ENCODE measurements around the gene TBC1D5. TPM values are rescaled to one million over a fixed set of nuclear protein-coding genes. Genes with fewer than 3 reads are reported as not detected.

Gene TBC1D5
- total RNA-seq, 3 donors from 2014 or later = 70.1 to 109 (median 90.1) TPM

- intact Hi-C loops (cut with DNase I; ENCODE audit: low total_unique reads) = no loop called here
Measured at GRCh38 chr3:17431004-17431403, 311.4 kb downstream of the TBC1D5 start.

GRCh38 chr3:17430582-17430981 is 311.8 kb downstream of the TBC1D5 start:
- Histone ChIP-seq H3K36me3 (no peaks in the 10 kb centered on the region), H3K4me1 (no peaks in the 10 kb centered on the region), H3K9me3 (no peaks in the 10 kb centered on the region), H3K27me3 (no peaks in the 10 kb centered on the region), H3K27ac (no peak overlapping the region), H3K4me3 (no peak overlapping the region)
- TF ChIP-seq POLR2AphosphoS5 (IDR thresholded peaks at IDR 0.05) (no peak), CTCF (IDR thresholded peaks at IDR 0.05) (no peak), POLR2A (IDR thresholded peaks at IDR 0.05) (no peak)
- intact Hi-C loops (cut with DNase I; ENCODE audit: low total_unique reads) = no loop called here
- no peak for DNase-seq (ENCODE audit: low spot score in 2 of 2)

More at GRCh38 chr3:17431004-17431403, 311.4 kb downstream of the TBC1D5 start:
- no peak for TF ChIP-seq POLR2A (IDR thresholded peaks at IDR 0.05)
- TF ChIP-seq CTCF (IDR thresholded peaks at IDR 0.05) = peak in 2 of 3 donors; percentile 19 to 42
- Histone ChIP-seq H3K27me3 (no peaks in the 10 kb centered on the region), H3K36me3 (no peaks in the 10 kb centered on the region), H3K4me1 (no peaks in the 10 kb centered on the region), H3K27ac (no peak overlapping the region), H3K4me3 (no peak overlapping the region), H3K9me3 (no peaks in the 10 kb centered on the region)
- DNase-seq (ENCODE audit: low spot score in 2 of 2) = no peak

- H3K36me3 ChIP-seq = no peaks in the 10 kb centered on the region
- no peak for TF ChIP-seq POLR2A (IDR thresholded peaks at IDR 0.05)
- TF ChIP-seq POLR2AphosphoS5 (IDR thresholded peaks at IDR 0.05) = no peak
- no peak for TF ChIP-seq CTCF (IDR thresholded peaks at IDR 0.05)
- DNase-seq (ENCODE audit: low spot score in 2 of 2) = no peak
- no peaks in the 10 kb centered on the region for H3K27me3 ChIP-seq
- no peak overlapping the region for H3K27ac ChIP-seq
- no peaks in the 10 kb centered on the region for H3K9me3 ChIP-seq
- H3K4me3 ChIP-seq = no peak overlapping the region
- H3K4me1 ChIP-seq = no peaks in the 10 kb centered on the region
- intact Hi-C loops (cut with DNase I; ENCODE audit: low total_unique reads) = no loop called here
Measured at GRCh38 chr3:17423786-17424536, 318.5 kb downstream of the TBC1D5 start.

- no peaks in the 10 kb centered on the region for H3K4me1 ChIP-seq
- intact Hi-C loops (cut with DNase I; ENCODE audit: low total_unique reads) = no loop called here
- TF ChIP-seq CTCF (IDR thresholded peaks at IDR 0.05) (no peak), POLR2A (IDR thresholded peaks at IDR 0.05) (no peak), POLR2AphosphoS5 (IDR thresholded peaks at IDR 0.05) (no peak)
Measured at GRCh38 chr3:17422636-17423035, 319.8 kb downstream of the TBC1D5 start.

GRCh38 chr3:17420668-17421067 is 321.8 kb downstream of the TBC1D5 start:
- H3K9me3 ChIP-seq = no peaks in the 10 kb centered on the region
- no peak overlapping the region for H3K27ac ChIP-seq
- intact Hi-C loops (cut with DNase I; ENCODE audit: low total_unique reads) = no loop called here
- no peaks in the 10 kb centered on the region for H3K36me3 ChIP-seq
- H3K27me3 ChIP-seq = no peaks in the 10 kb centered on the region
- no peaks in the 10 kb centered on the region for H3K4me1 ChIP-seq
- H3K4me3 ChIP-seq = no peak overlapping the region
- no peak for DNase-seq (ENCODE audit: low spot score in 2 of 2)
- TF ChIP-seq POLR2A (IDR thresholded peaks at IDR 0.05) = no peak
- no peak for TF ChIP-seq POLR2AphosphoS5 (IDR thresholded peaks at IDR 0.05)
- no peak for TF ChIP-seq CTCF (IDR thresholded peaks at IDR 0.05)

More at GRCh38 chr3:17422636-17423035, 319.8 kb downstream of the TBC1D5 start:
- Histone ChIP-seq H3K9me3 (no peaks in the 10 kb centered on the region), H3K4me3 (no peak overlapping the region), H3K27me3 (no peaks in the 10 kb centered on the region), H3K36me3 (no peaks in the 10 kb centered on the region), H3K27ac (no peak overlapping the region)
- DNase-seq (ENCODE audit: low spot score in 2 of 2) = no peak

All from breast epithelium (tissue), 4 donors.